Calu3 (cell line): ENCODE data around the gene KRABD2.
"Not testable (repeated sequence)": the region's sequence is repeated elsewhere in the genome, so short reads cannot be mapped to it uniquely, and the experiment has no call there.

Experiments
- BruUV-seq: library from RNA; stranded (reverse); fragments of 400-500 nt; replicated peaks from 2 replicates; lab custom pipeline; 2021; lab: Mats Ljungman, UMichigan
- CTCF ChIA-PET: fragments of 300-600 bp; sonication (Branson Sonifier 250); formaldehyde crosslinking; loops from one replicate; lab custom pipeline; 2022; ENCODE audit warnings: antibody characterized with exemption; lab: Charles Lee
- DNase-seq: peaks from one replicate; pipeline ENCODE4 v3.0.0; 2022
- H3K27ac Mint-ChIP-seq: one replicate; pipeline ENCODE4 v1.8.0; 2022; ENCODE audit warnings: mixed read lengths; ENCODE audit not compliant: unreplicated experiment
- H3K27me3 Mint-ChIP-seq: one replicate; pipeline ENCODE4 v1.8.0; 2022; ENCODE audit warnings: mixed read lengths; ENCODE audit not compliant: unreplicated experiment
- H3K36me3 Mint-ChIP-seq: one replicate; pipeline ENCODE4 v1.8.0; 2022; ENCODE audit warnings: mild to moderate bottlenecking, moderate library complexity, mixed read lengths; ENCODE audit not compliant: insufficient read depth, unreplicated experiment
- H3K4me1 Mint-ChIP-seq: one replicate; pipeline ENCODE4 v1.8.0; 2022; ENCODE audit warnings: mild to moderate bottlenecking, low read depth, mixed read lengths; ENCODE audit not compliant: unreplicated experiment
- H3K4me3 Mint-ChIP-seq: one replicate; pipeline ENCODE4 v1.8.0; 2022; ENCODE audit warnings: mild to moderate bottlenecking, low read depth, moderate library complexity, mixed read lengths; ENCODE audit not compliant: unreplicated experiment
- H3K9me3 Mint-ChIP-seq: one replicate; pipeline ENCODE4 v1.8.0; 2022; ENCODE audit warnings: low read depth, mixed read lengths; ENCODE audit not compliant: unreplicated experiment
- CTCF ChIP-seq: fragments of 200-600 bp; IDR thresholded peaks from one replicate; pipeline ENCODE4 v1.8.0; 2022; ENCODE audit warnings: antibody characterized with exemption; ENCODE audit not compliant: unreplicated experiment
- intact Hi-C: fragments of 100-400 bp; cut with micrococcal nuclease; formaldehyde crosslinking; loops from one replicate; pipeline ENCODE4 v1.10.0; 2022; ENCODE audit not compliant: unreplicated experiment

The KRABD2 gene

GRCh38 chr17:8354236-8354635 is 22.3 kb downstream of the KRABD2 start:
- CTCF ChIA-PET: no interaction called here
- H3K9me3 Mint-ChIP-seq: no peaks in the 10 kb centered on the region
- H3K4me1 Mint-ChIP-seq: no peaks in the 10 kb centered on the region
- no peaks in the 10 kb centered on the region for H3K36me3 Mint-ChIP-seq
- no TSS peak for BruUV-seq
- intact Hi-C loops: no loop called here
- H3K4me3 Mint-ChIP-seq: no peak overlapping the region
- no peak for DNase-seq
- no peak for TF ChIP-seq CTCF
- no peak overlapping the region for H3K27ac Mint-ChIP-seq
- peaks cover 24% of the 10 kb centered on the region for H3K27me3 Mint-ChIP-seq

DNA sequence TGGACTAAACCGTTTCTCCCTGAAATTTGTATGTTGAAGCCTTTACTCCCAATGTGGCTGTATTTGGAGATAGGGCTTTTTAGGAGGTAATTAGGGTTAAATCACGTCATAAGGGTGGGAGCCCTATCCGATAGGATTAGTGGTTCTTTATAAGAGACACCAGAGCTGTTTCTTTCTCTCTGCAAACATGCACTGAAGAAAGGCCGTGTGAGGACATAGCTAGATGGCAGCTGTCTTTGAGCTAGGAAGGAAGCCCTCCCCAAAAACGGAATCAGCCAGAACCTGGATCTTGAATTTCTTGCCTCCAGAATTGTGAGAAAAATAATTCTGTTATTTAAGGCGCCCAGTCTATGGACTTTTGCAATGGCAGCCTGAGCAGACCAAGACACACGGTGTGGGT is 22.8 kb downstream of the KRABD2 start:
- Mint-ChIP-seq H3K36me3 (no peaks in the 10 kb centered on the region), H3K9me3 (no peaks in the 10 kb centered on the region), H3K27ac (no peak overlapping the region), H3K27me3 (peaks cover 19% of the 10 kb centered on the region), H3K4me3 (no peak overlapping the region), H3K4me1 (no peaks in the 10 kb centered on the region)
- TF ChIP-seq CTCF: no peak
- intact Hi-C loops: no loop called here
- BruUV-seq: no TSS peak
- CTCF ChIA-PET: no interaction called here
- DNase-seq: no peak

- Mint-ChIP-seq H3K4me3 (no peak overlapping the region), H3K4me1 (no peaks in the 10 kb centered on the region), H3K27me3 (peaks cover 26% of the 10 kb centered on the region), H3K36me3 (no peaks in the 10 kb centered on the region), H3K27ac (no peak overlapping the region), H3K9me3 (no peaks in the 10 kb centered on the region)
- BruUV-seq: no TSS peak
- intact Hi-C loops: no loop called here
- DNase-seq: no peak
- TF ChIP-seq CTCF: no peak
- CTCF ChIA-PET: no interaction called here
Measured at GRCh38 chr17:8350339-8350738, 26.2 kb downstream of the KRABD2 start.

DNA sequence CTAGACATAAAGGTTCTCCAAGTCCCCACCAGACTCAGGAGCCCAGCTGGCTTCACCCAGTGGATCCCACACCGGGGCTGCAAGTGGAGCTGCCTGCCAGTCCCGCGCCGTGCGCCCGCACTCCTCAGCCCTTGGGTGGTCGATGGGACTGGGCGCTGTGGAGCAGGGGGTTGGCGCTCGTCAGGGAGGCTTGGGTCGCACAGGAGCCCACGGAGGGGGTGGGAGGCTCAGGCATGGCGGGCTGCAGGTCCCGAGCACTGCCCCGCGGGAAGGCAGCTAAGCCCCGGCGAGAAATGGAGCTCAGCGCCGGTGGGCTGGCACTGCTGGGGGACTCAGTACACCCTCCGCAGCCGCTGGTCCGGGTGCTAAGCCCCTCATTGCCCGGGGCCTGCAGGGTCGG is 29.5 kb downstream of the KRABD2 start:
- CTCF ChIA-PET, H3K9me3 Mint-ChIP-seq, H3K36me3 Mint-ChIP-seq, BruUV-seq, DNase-seq, H3K27ac Mint-ChIP-seq, intact Hi-C loops, H3K4me1 Mint-ChIP-seq, H3K4me3 Mint-ChIP-seq: not testable (repeated sequence)
- H3K27me3 Mint-ChIP-seq: peaks cover 24% of the 10 kb centered on the region

DNA sequence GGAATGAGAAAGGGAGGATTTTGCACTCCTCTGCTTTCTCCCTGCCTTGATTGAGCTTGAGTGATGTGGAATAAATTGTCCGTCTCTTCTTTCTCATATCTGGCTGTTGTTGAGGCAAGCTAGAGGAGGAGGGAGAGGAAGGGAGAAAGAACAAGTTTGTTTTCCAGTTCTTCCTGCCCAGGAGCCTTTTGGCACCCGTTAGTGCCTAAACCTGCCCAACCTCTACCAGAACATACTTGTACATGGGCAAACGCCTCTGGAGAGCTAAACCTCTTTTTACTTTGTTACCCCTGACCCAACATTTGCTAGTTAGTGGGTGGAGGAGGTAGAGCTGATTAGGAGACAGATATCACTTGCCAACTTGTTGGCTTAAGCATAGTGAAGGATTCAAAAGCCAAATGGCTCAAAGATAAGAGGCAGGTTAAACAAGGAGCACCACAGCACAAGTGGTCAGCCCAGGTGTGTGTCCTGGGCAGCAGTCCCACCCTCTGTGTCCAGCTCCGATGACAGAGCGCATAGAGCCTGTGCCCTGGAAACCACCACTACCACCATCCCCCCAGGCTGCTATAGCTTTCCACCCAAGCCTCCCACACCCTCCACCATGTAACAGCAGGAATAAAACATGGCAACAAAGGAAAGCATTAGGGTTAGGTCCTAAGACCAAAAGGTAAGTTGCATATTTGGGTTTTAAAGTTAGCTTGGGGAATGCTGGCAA is 30.4 kb downstream of the KRABD2 start:
- H3K9me3 Mint-ChIP-seq: no peaks in the 10 kb centered on the region
- H3K4me1 Mint-ChIP-seq: no peaks in the 10 kb centered on the region
- H3K4me3 Mint-ChIP-seq: no peak overlapping the region
- H3K36me3 Mint-ChIP-seq: no peaks in the 10 kb centered on the region
- CTCF ChIA-PET: no interaction called here
- intact Hi-C loops: no loop called here
- no peak for TF ChIP-seq CTCF
- no TSS peak for BruUV-seq
- H3K27ac Mint-ChIP-seq: no peak overlapping the region
- H3K27me3 Mint-ChIP-seq: peaks cover 24% of the 10 kb centered on the region
- DNase-seq: no peak
